Ovary (tissue), 9 donors: Measurements from ENCODE around the gene MYOM3. TPM values are rescaled to one million over a fixed set of nuclear protein-coding genes. Genes with fewer than 3 reads are reported as not detected.
"Not testable (repeated sequence)": the region's sequence is repeated elsewhere in the genome, so short reads cannot be mapped to it uniquely, and the experiment has no call there.

Source experiments
- DNase-seq, 5 donors: peaks; one replicate each; pipeline ENCODE4 v3.0.0-alpha.2; 2019 to 2020
- H3K27ac ChIP-seq, 2 donors: fragments of 200-600 bp; one replicate each; pipeline versions ENCODE4 v1.5.1 to v1.8.0; 2019 to 2022
- H3K27me3 ChIP-seq: fragments of 200-600 bp; one replicate; pipeline ENCODE4 v1.8.0; 2022
- H3K36me3 ChIP-seq: fragments of 200-600 bp; sonication (generic); one replicate; pipeline ENCODE4 v1.5.1; 2019
- H3K4me1 ChIP-seq: one replicate; pipeline ENCODE4 v1.8.1; 2013; ENCODE audit warnings: mild to moderate bottlenecking, moderate library complexity; ENCODE audit not compliant: insufficient read depth
- H3K4me3 ChIP-seq: fragments of 200-600 bp; sonication (generic); one replicate; pipeline ENCODE4 v1.5.1; 2017
- H3K9me3 ChIP-seq, 2 donors: fragments of 200-600 bp in 1 of 2; sonication (generic) in 1 of 2; one replicate each; pipeline versions ENCODE4 v1.5.1 to v1.8.1; 2013 to 2019; ENCODE audit warnings: mild to moderate bottlenecking in 1 of 2, moderate library complexity in 1 of 2
- EP300 ChIP-seq: sonication (generic); formaldehyde crosslinking; IDR thresholded peaks from one replicate; pipeline ENCODE4 v1.6.1; 2017; ENCODE audit warnings: antibody characterized with exemption
- POLR2A ChIP-seq: fragments of 450-650 bp; IDR thresholded peaks from one replicate; pipeline ENCODE4 v1.6.1; 2017; ENCODE audit warnings: antibody characterized with exemption, mild to moderate bottlenecking, moderate library complexity
- WGBS, 3 donors: extraction: QIAGEN DNeasy Blood & Tissue Kit in 1 of 3; methylation state at CpG; one replicate each; pipeline versions ENCODE4 v1.1.5 to v1.1.7; 2013 to 2017; 5-methylcytosine and 5-hydroxymethylcytosine counted together
- intact Hi-C, 4 donors: fragments of 100-400 bp; cut with DNase I; formaldehyde crosslinking; loops; one replicate each; pipeline versions ENCODE4 v1.11.0 to v1.15.1; 2022 to 2023
- polyA plus RNA-seq, 2 donors: library from polyadenylated mRNA; stranded (reverse); fragments of 200-250 nt in 1 of 2; fragments of 350-450 nt in 1 of 2; fragmentation: Illumina TruSeq in 1 of 2; extraction: RNeasy Lipid Tissue Mini Kit (QIAGEN cat#74804) in 1 of 2; gene quantifications; one replicate each; pipeline ENCODE4 v1.2.3, GENCODE V29; 2013 to 2014
- total RNA-seq, 7 donors: library from RNA; depleted of rRNA in 2 of 7; stranded (reverse); fragments of >200 nt in 2 of 7; fragmentation: NEBNext Ultra II Directional in 3 of 7; extraction: Animal tissue kit (Norgen Biotek cat#: 25700) in 3 of 7; gene quantifications; one replicate each; pipeline versions ENCODE4 v1.1.0 to v1.2.4, GENCODE V29; 2016 to 2023
- TF ChIP-seq, protein P1 (sequence below), 3 donors: fragments of 450-650 bp in 2 of 3; fragments of 200-600 bp in 1 of 3; IDR thresholded peaks; one replicate each; pipeline versions ENCODE4 v1.5.1 to v1.8.0; 2016 to 2022; ENCODE audit warnings: antibody characterized with exemption in 3 of 3, mild to moderate bottlenecking in 1 of 3
- donor health status: DM: no; HTN: no; CAD: no; lungs with moderate emphysema.
- donor health status: DM: no; HTN: no; CAD: no.
- donor health status: Bipolar disorder and iron deficiency.
- donor health status: DM: yes; HTN: yes; CAD: no.
- donor health status: DM: no; HTN: no; CAD: no.
- donor health status: DM: yes; HTN: yes; CAD: no.

The MYOM3 gene
- total and polyA plus RNA-seq, 9 donors, result 0.08 to 1.2 (median 0.27) TPM

- Histone ChIP-seq H3K27ac (no peak overlapping the region), H3K4me3 (no peak overlapping the region), H3K27me3 (no peaks in the 10 kb centered on the region), H3K9me3 (no peaks in the 10 kb centered on the region), H3K36me3 (no peaks in the 10 kb centered on the region), H3K4me1 (no peaks in the 10 kb centered on the region)
- WGBS, 3 donors, result 94 to 97% (median 95%) methylated on average over 13 of the region's 13 CpGs
- peak in 1 of 5 donors; percentile 26 for DNase-seq
- TF ChIP-seq EP300, result no peak
- no peak for TF ChIP-seq POLR2A
- intact Hi-C loops, result no loop called here
These were observed 54.8 kb downstream of the MYOM3 start for GRCh38 chr1:24057171-24057570.

- no peaks in the 10 kb centered on the region for H3K4me1 ChIP-seq
- H3K4me3 ChIP-seq, result no peak overlapping the region
- H3K36me3 ChIP-seq, result no peaks in the 10 kb centered on the region
- H3K27me3 ChIP-seq, result no peaks in the 10 kb centered on the region
- intact Hi-C loops, result no loop called here
- TF ChIP-seq EP300 (no peak), POLR2A (no peak)
- TF ChIP-seq, protein P1, sequence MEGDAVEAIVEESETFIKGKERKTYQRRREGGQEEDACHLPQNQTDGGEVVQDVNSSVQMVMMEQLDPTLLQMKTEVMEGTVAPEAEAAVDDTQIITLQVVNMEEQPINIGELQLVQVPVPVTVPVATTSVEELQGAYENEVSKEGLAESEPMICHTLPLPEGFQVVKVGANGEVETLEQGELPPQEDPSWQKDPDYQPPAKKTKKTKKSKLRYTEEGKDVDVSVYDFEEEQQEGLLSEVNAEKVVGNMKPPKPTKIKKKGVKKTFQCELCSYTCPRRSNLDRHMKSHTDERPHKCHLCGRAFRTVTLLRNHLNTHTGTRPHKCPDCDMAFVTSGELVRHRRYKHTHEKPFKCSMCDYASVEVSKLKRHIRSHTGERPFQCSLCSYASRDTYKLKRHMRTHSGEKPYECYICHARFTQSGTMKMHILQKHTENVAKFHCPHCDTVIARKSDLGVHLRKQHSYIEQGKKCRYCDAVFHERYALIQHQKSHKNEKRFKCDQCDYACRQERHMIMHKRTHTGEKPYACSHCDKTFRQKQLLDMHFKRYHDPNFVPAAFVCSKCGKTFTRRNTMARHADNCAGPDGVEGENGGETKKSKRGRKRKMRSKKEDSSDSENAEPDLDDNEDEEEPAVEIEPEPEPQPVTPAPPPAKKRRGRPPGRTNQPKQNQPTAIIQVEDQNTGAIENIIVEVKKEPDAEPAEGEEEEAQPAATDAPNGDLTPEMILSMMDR (IDR thresholded peaks at IDR 0.05), result no peak
- no peak overlapping the region for H3K27ac ChIP-seq
- 79 to 84% (median 82%) methylated on average over 8 of the region's 8 CpGs for WGBS, 3 donors
- no peaks in the 10 kb centered on the region for H3K9me3 ChIP-seq
- DNase-seq, result peak in 1 of 5 donors; percentile 6
These were observed 56.3 kb downstream of the MYOM3 start for GRCh38 chr1:24055681-24056080.

DNA sequence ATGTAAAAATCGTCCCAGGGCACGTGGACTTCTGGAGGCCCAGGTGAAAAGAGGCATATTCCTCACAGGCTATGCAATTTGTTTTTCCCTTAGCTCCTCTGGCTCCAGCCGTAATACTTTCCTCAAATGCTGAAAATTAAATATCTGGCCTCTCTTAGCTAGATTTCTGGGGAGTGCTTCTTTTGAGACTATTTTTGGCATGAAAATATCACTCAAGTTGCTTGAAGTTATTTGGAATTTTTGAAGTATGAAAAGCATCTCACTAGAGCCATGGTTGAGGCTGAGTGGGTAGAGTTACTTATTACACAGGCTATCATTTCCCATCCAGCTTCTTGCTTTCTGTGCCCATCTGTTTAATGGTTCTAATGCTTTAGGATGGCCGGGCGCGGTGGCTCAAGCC is 59.7 kb downstream of the MYOM3 start:
- no peak overlapping the region for H3K4me3 ChIP-seq
- TF ChIP-seq EP300, result no peak
- TF ChIP-seq POLR2A, result no peak
- TF ChIP-seq, protein P1 (IDR thresholded peaks at IDR 0.05), result no peak
- no peaks in the 10 kb centered on the region for H3K27me3 ChIP-seq
- no peak overlapping the region for H3K27ac ChIP-seq
- intact Hi-C loops, result no loop called here
- peak in 1 of 5 donors; percentile 11 for DNase-seq
- H3K36me3 ChIP-seq, result no peaks in the 10 kb centered on the region
- no peaks in the 10 kb centered on the region for H3K9me3 ChIP-seq
- 26 to 39% (median 35%) methylated on average over 6 of the region's 6 CpGs for WGBS, 3 donors
- H3K4me1 ChIP-seq, result peaks cover 1% of the 10 kb centered on the region

DNA sequence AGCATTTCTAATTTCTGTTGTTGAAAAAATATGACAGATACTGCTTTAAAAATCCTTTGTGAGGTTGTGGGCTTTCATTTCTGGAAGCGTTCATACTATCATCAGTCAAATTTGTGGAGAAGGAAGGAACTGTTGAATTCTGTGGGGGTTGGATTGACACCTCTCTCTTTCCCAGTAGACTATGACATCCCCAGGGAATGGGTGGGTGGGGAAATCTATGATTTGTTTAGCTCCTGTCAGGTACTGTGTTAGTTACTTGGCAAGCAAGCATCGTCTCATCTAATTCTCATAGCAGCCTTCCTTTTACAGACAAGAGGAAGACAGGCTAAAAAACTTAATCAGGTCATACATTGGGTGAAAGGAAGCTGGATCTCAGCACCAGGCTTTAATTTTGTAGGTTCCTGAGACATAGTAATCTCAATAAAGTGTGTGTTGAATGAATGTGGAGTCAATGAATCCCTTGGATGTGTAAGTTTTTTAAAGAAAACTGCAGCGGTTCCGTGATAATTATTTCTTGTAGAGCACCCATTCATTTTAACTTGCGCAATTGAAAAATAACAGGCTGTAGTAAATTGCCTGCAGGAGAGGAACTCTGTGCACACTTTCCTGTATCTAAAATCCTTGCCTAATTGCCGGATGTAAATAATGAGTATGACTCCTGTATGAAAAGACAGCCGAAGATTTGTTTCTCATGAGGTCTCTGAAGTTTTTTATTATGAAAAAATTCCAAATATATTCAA is 60.6 kb downstream of the MYOM3 start:
- intact Hi-C loops, result no loop called here
- H3K27me3 ChIP-seq, result no peaks in the 10 kb centered on the region
- H3K27ac ChIP-seq, result no peak overlapping the region
- no peak for DNase-seq
- no peak for TF ChIP-seq EP300
- no peak for TF ChIP-seq POLR2A
- TF ChIP-seq, protein P1 (IDR thresholded peaks at IDR 0.05), result no peak
- no peaks in the 10 kb centered on the region for H3K36me3 ChIP-seq
- H3K4me1 ChIP-seq, result peaks cover 6% of the 10 kb centered on the region
- H3K4me3 ChIP-seq, result no peak overlapping the region
- H3K9me3 ChIP-seq, result no peaks in the 10 kb centered on the region
- 46 to 52% (median 50%) methylated on average over 7 of the region's 7 CpGs for WGBS, 3 donors

GRCh38 chr1:24049733-24050132 is 62.2 kb downstream of the MYOM3 start:
- Histone ChIP-seq H3K36me3 (no peaks in the 10 kb centered on the region), H3K4me1 (peaks cover 6% of the 10 kb centered on the region), H3K27me3 (no peaks in the 10 kb centered on the region), H3K9me3 (no peaks in the 10 kb centered on the region), H3K27ac (no peak overlapping the region), H3K4me3 (no peak overlapping the region)
- WGBS, 3 donors, result 91 to 95% (median 93%) methylated on average over 7 of the region's 7 CpGs
- TF ChIP-seq, protein P1 (IDR thresholded peaks at IDR 0.05), result no peak
- TF ChIP-seq POLR2A (no peak), EP300 (no peak)
- intact Hi-C loops, result no loop called here
- DNase-seq, result no peak

DNA sequence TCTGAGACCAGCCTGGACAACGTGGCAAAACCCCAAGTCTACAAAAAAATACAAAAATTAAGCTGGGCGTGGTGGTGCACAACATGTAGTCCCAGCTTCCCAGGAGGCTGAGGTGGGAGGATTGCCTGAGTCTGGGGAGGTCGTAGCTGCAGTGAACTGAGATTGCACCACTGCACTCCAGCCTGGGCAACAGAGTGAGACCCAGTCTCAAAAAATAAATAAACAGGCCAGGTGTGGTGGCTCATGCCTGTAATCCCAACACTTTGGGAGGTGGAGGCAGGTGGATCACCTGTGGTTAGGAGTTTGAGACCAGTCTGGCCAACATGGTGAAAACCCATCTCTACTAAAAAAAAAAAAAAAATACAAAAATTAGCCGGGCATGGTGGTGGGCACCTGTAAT is 63.0 kb downstream of the MYOM3 start:
- intact Hi-C loops, DNase-seq: not testable (repeated sequence)
- 84 to 88% (median 88%) methylated on average over 4 of the region's 4 CpGs for WGBS, 3 donors

More for the DNA sequence above, 63.0 kb downstream of the MYOM3 start:
- H3K4me1 ChIP-seq, H3K27ac ChIP-seq, H3K9me3 ChIP-seq, H3K4me3 ChIP-seq, H3K27me3 ChIP-seq, H3K36me3 ChIP-seq: not testable (repeated sequence)
